Endothelial cell (in vitro differentiated cells): ENCODE results near the gene AFDN. TPM values are rescaled to one million over a fixed set of nuclear protein-coding genes. Genes with fewer than 3 reads are reported as not detected.

ENCODE experiments used
- DNase-seq: peaks from one replicate; pipeline ENCODE4 v3.0.0; 2021; ENCODE audit warnings: low spot score
- H3K27ac Mint-ChIP-seq: one replicate; pipeline ENCODE4 v1.8.0; 2021; ENCODE audit warnings: mixed read lengths, inconsistent platforms; ENCODE audit not compliant: unreplicated experiment
- H3K27me3 Mint-ChIP-seq: one replicate; pipeline ENCODE4 v1.8.0; 2021; ENCODE audit warnings: mild to moderate bottlenecking, moderate library complexity, mixed read lengths, inconsistent platforms; ENCODE audit not compliant: unreplicated experiment
- H3K36me3 Mint-ChIP-seq: one replicate; pipeline ENCODE4 v1.8.0; 2021; ENCODE audit warnings: mild to moderate bottlenecking, low read depth, mixed read lengths, inconsistent platforms; ENCODE audit not compliant: unreplicated experiment
- H3K4me1 Mint-ChIP-seq: one replicate; pipeline ENCODE4 v1.8.0; 2021; ENCODE audit warnings: mild to moderate bottlenecking, mixed read lengths, inconsistent platforms; ENCODE audit not compliant: unreplicated experiment
- H3K4me3 Mint-ChIP-seq: one replicate; pipeline ENCODE4 v1.8.0; 2021; ENCODE audit warnings: mild to moderate bottlenecking, mixed read lengths, inconsistent platforms; ENCODE audit not compliant: unreplicated experiment
- H3K9me3 Mint-ChIP-seq: one replicate; pipeline ENCODE4 v1.8.0; 2021; ENCODE audit warnings: mixed read lengths, inconsistent platforms; ENCODE audit not compliant: unreplicated experiment
- total RNA-seq: library from RNA; stranded (reverse); fragmentation: NEBNext Ultra II Directional; extraction: Animal tissue kit (Norgen Biotek cat#: 25700); gene quantifications from one replicate; pipeline ENCODE4 v1.2.1, GENCODE V29; 2021; ENCODE audit not compliant: unreplicated experiment
- TF ChIP-seq, protein P1 (sequence below): fragments of 200-600 bp; sonication (generic); IDR thresholded peaks from one replicate; pipeline ENCODE4 v1.5.0; 2021; ENCODE audit warnings: antibody characterized with exemption; ENCODE audit not compliant: unreplicated experiment

AFDN gene
- total RNA-seq, 1 donor from 2014 or later = 306 TPM

DNA sequence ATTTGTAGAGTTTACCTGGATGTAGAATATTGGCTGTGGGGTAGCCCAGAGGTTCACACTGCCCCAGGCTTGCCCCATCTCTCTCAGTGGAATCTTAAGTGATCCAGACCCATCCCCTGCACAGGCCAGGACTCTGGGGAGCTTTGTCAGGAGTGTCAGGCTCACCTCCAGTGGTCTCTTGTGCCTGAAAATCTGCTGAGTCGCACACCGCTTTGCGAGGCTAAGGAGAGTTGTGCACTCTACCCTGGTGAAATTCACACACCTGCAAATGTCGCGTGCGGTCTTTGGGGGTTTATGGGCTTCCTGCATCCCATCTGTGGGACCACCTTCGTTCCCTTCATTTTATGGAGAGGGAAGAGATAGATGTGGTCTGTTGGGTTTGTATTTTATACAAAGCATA, 107.1 kb downstream of the AFDN start:
- H3K4me1 Mint-ChIP-seq = peaks cover 21% of the 10 kb centered on the region
- DNase-seq = no peak
- peak overlapping the region; percentile 37 for H3K27ac Mint-ChIP-seq
- no peak overlapping the region for H3K4me3 Mint-ChIP-seq
- no peaks in the 10 kb centered on the region for H3K9me3 Mint-ChIP-seq
- TF ChIP-seq, protein P1, sequence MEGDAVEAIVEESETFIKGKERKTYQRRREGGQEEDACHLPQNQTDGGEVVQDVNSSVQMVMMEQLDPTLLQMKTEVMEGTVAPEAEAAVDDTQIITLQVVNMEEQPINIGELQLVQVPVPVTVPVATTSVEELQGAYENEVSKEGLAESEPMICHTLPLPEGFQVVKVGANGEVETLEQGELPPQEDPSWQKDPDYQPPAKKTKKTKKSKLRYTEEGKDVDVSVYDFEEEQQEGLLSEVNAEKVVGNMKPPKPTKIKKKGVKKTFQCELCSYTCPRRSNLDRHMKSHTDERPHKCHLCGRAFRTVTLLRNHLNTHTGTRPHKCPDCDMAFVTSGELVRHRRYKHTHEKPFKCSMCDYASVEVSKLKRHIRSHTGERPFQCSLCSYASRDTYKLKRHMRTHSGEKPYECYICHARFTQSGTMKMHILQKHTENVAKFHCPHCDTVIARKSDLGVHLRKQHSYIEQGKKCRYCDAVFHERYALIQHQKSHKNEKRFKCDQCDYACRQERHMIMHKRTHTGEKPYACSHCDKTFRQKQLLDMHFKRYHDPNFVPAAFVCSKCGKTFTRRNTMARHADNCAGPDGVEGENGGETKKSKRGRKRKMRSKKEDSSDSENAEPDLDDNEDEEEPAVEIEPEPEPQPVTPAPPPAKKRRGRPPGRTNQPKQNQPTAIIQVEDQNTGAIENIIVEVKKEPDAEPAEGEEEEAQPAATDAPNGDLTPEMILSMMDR = no peak
- no peaks in the 10 kb centered on the region for H3K27me3 Mint-ChIP-seq
- peaks cover 33% of the 10 kb centered on the region for H3K36me3 Mint-ChIP-seq

- peak overlapping the region; percentile 91 for H3K27ac Mint-ChIP-seq
- no peaks in the 10 kb centered on the region for H3K27me3 Mint-ChIP-seq
- peaks cover 21% of the 10 kb centered on the region for H3K4me1 Mint-ChIP-seq
- peaks cover 28% of the 10 kb centered on the region for H3K36me3 Mint-ChIP-seq
- TF ChIP-seq, protein P1 = no peak
- H3K4me3 Mint-ChIP-seq = no peak overlapping the region
- H3K9me3 Mint-ChIP-seq = no peaks in the 10 kb centered on the region
- no peak for DNase-seq
Observed at GRCh38 chr6:167934426-167934864, 107.7 kb downstream of the AFDN start.

- H3K27me3 Mint-ChIP-seq = no peaks in the 10 kb centered on the region
- H3K27ac Mint-ChIP-seq = no peak overlapping the region
- peaks cover 21% of the 10 kb centered on the region for H3K4me1 Mint-ChIP-seq
- H3K36me3 Mint-ChIP-seq = peaks cover 25% of the 10 kb centered on the region
- H3K4me3 Mint-ChIP-seq = no peak overlapping the region
- DNase-seq = no peak
- H3K9me3 Mint-ChIP-seq = no peaks in the 10 kb centered on the region
- TF ChIP-seq, protein P1 = no peak
Observed at GRCh38 chr6:167936051-167936450, 109.3 kb downstream of the AFDN start.

- peaks cover 16% of the 10 kb centered on the region for H3K4me1 Mint-ChIP-seq
- no peaks in the 10 kb centered on the region for H3K9me3 Mint-ChIP-seq
- H3K27me3 Mint-ChIP-seq = no peaks in the 10 kb centered on the region
- H3K36me3 Mint-ChIP-seq = peaks cover 18% of the 10 kb centered on the region
- DNase-seq = no peak
- TF ChIP-seq, protein P1 = no peak
- H3K27ac Mint-ChIP-seq = peak overlapping the region; percentile 84
- no peak overlapping the region for H3K4me3 Mint-ChIP-seq
Observed at GRCh38 chr6:167937301-167937700, 110.6 kb downstream of the AFDN start.

GRCh38 chr6:167937948-167938911, 111.5 kb downstream of the AFDN start:
- Mint-ChIP-seq H3K27ac (peak overlapping the region; percentile 74), H3K27me3 (no peaks in the 10 kb centered on the region), H3K36me3 (peaks cover 22% of the 10 kb centered on the region), H3K4me3 (no peak overlapping the region), H3K9me3 (no peaks in the 10 kb centered on the region), H3K4me1 (peaks cover 11% of the 10 kb centered on the region)
- TF ChIP-seq, protein P1 = no peak
- DNase-seq = no peak
